PC-9 (cell line): ENCODE results near the gene NAA38. TPM values are rescaled to one million over a fixed set of nuclear protein-coding genes. Genes with fewer than 3 reads are reported as not detected.

ENCODE experiments used
- BruUV-seq: library from RNA; stranded (reverse); fragments of 400-500 nt; replicated peaks from 2 replicates; lab custom pipeline; 2021; lab: Mats Ljungman, UMichigan
- CTCF ChIA-PET: fragments of 300-600 bp; sonication (Branson Sonifier 250); formaldehyde crosslinking; loops from one replicate; lab custom pipeline; 2022; ENCODE audit warnings: antibody characterized with exemption; lab: Charles Lee
- POLR2A ChIA-PET: fragments of 300-600 bp; sonication (Branson Sonifier 250); formaldehyde crosslinking; loops from one replicate; lab custom pipeline; 2022; ENCODE audit warnings: antibody characterized with exemption; ENCODE audit not compliant: unreplicated experiment; lab: Charles Lee
- DNase-seq, 2 experiments: peaks; one replicate each; pipeline versions ENCODE4 v3.0.0 to v3.0.0-alpha.2; 2015 to 2022; ENCODE audit warnings: mixed read lengths in 1 of 2
- H2AFZ ChIP-seq: fragments of 200-600 bp; sonication (generic); 2 replicates; pipeline ENCODE4 v1.8.1; 2017; ENCODE audit warnings: antibody characterized with exemption
- H3F3A ChIP-seq: fragments of 200-600 bp; sonication (generic); 2 replicates; pipeline ENCODE4 v1.8.1; 2017; ENCODE audit warnings: antibody characterized with exemption, mild to moderate bottlenecking, low read depth; ENCODE audit not compliant: insufficient read depth
- H3K27ac ChIP-seq: fragments of 200-600 bp; sonication (generic); 2 replicates; pipeline ENCODE4 v1.6.1; 2016; ENCODE audit warnings: mixed run types
- H3K27me3 ChIP-seq: fragments of 200-600 bp; sonication (generic); 2 replicates; pipeline ENCODE4 v1.6.1; 2016; ENCODE audit warnings: low read depth, mixed run types; ENCODE audit not compliant: insufficient read depth
- H3K36me3 ChIP-seq: fragments of 200-600 bp; sonication (generic); 2 replicates; pipeline ENCODE4 v1.6.1; 2016; ENCODE audit warnings: low read depth, mixed run types
- H3K4me1 ChIP-seq: fragments of 200-600 bp; sonication (generic); replicated peaks from 2 replicates; pipeline ENCODE4 v1.6.1; 2016; ENCODE audit warnings: mixed run types; ENCODE audit not compliant: insufficient read depth
- H3K4me2 ChIP-seq: fragments of 200-600 bp; sonication (generic); 2 replicates; pipeline ENCODE4 v1.6.1; 2017; ENCODE audit warnings: mixed run types
- H3K4me3 ChIP-seq: fragments of 200-600 bp; sonication (generic); 2 replicates; pipeline ENCODE4 v1.6.1; 2016; ENCODE audit warnings: mixed run types
- H3K79me2 ChIP-seq: fragments of 200-600 bp; sonication (generic); 2 replicates; pipeline ENCODE4 v1.6.1; 2017; ENCODE audit warnings: low read depth, mixed run types
- H3K9me2 ChIP-seq: fragments of 200-600 bp; sonication (generic); 2 replicates; pipeline ENCODE4 v1.8.1; 2017; ENCODE audit warnings: mild to moderate bottlenecking; ENCODE audit not compliant: insufficient read depth
- H3K9me3 ChIP-seq: fragments of 200-600 bp; sonication (generic); 2 replicates; pipeline ENCODE4 v1.8.1; 2016; ENCODE audit warnings: low read depth; ENCODE audit not compliant: insufficient read depth
- H4K20me1 ChIP-seq: fragments of 200-600 bp; sonication (generic); 2 replicates; pipeline ENCODE4 v1.8.1; 2017; ENCODE audit not compliant: insufficient read depth
- CTCF ChIP-seq: fragments of 200-600 bp; sonication (generic); conservative IDR thresholded peaks from 2 replicates; pipeline ENCODE4 v1.6.1; 2017; ENCODE audit warnings: mixed run types, antibody characterized with exemption, mild to moderate bottlenecking, moderate library complexity
- EZH2 ChIP-seq: fragments of 200-600 bp; sonication (generic); IDR thresholded peaks from 2 replicates; pipeline ENCODE4 v1.8.0; 2017; ENCODE audit warnings: antibody characterized with exemption, low read depth
- intact Hi-C: fragments of 100-400 bp; cut with micrococcal nuclease; formaldehyde crosslinking; loops from one replicate; pipeline ENCODE4 v1.10.0; 2022; ENCODE audit not compliant: unreplicated experiment
- total RNA-seq: library from RNA; stranded (reverse); gene quantifications from 2 replicates; pipeline ENCODE4 v1.2.3, GENCODE V29; 2021

NAA38 gene
- total RNA-seq, 1 experiment from 2014 or later = 159 TPM

- CTCF ChIA-PET = no interaction called here
Observed at GRCh38 chr17:7848131-7848579, 9.2 kb downstream of the NAA38 start.

GRCh38 chr17:7846765-7847661 lies 10.3 kb downstream of the NAA38 start:
- POLR2A ChIA-PET = no interaction called here
- peaks cover 23% of the 10 kb centered on the region for H3K79me2 ChIP-seq
- H2AFZ ChIP-seq = no peak overlapping the region

More at GRCh38 chr17:7848131-7848579, 9.2 kb downstream of the NAA38 start:
- Histone ChIP-seq H3F3A (peaks cover 10% of the 10 kb centered on the region; the same call in 1 of the 2 replicates), H3K79me2 (peaks cover 20% of the 10 kb centered on the region), H3K36me3 (no peaks in the 10 kb centered on the region), H3K27me3 (no peaks in the 10 kb centered on the region), H3K4me2 (no peak overlapping the region), H3K9me3 (no peaks in the 10 kb centered on the region), H3K9me2 (no peaks in the 10 kb centered on the region), H3K4me3 (no peak overlapping the region), H2AFZ (no peak overlapping the region), H3K4me1 (peaks cover 5% of the 10 kb centered on the region; the same call in 1 of the 2 replicates), H4K20me1 (peaks cover 10% of the 10 kb centered on the region), H3K27ac (no peak overlapping the region)
- intact Hi-C loops = no loop called here
- DNase-seq = no peak
- TF ChIP-seq EZH2 (no peak), CTCF (no peak)
- POLR2A ChIA-PET = no interaction called here
- BruUV-seq = no TSS peak

More at GRCh38 chr17:7846765-7847661, 10.3 kb downstream of the NAA38 start:
- no peak overlapping the region for H3K4me3 ChIP-seq
- H3K27me3 ChIP-seq = no peaks in the 10 kb centered on the region
- DNase-seq = no peak
- H3F3A ChIP-seq = peaks cover 18% of the 10 kb centered on the region; the same call in 1 of the 2 replicates
- BruUV-seq = no TSS peak
- no peaks in the 10 kb centered on the region for H3K9me2 ChIP-seq
- no peaks in the 10 kb centered on the region for H3K36me3 ChIP-seq
- TF ChIP-seq EZH2 (no peak), CTCF (no peak)
- CTCF ChIA-PET = interaction anchor here (0.6 kb wide), 1 partner anchor 801 kb away, joined by 4 read pairs; no protein-coding TSS in a partner anchor
- H3K4me2 ChIP-seq = no peak overlapping the region
- H3K4me1 ChIP-seq = peaks cover 5% of the 10 kb centered on the region; the same call in 1 of the 2 replicates
- H3K27ac ChIP-seq = no peak overlapping the region
- H4K20me1 ChIP-seq = peaks cover 10% of the 10 kb centered on the region
- no peaks in the 10 kb centered on the region for H3K9me3 ChIP-seq
- intact Hi-C loops = no loop called here
